Motor neuron (in vitro differentiated cells): ENCODE results near the gene COPS8. TPM values are rescaled to one million over a fixed set of nuclear protein-coding genes. Genes with fewer than 3 reads are reported as not detected.

Experiments
- ATAC-seq, 8 experiments: fragments of 200-7000 bp; cut with Tn5 transposase; replicated peaks in 6 of 8; 2 replicates each; pipeline ENCODE4 v1.8.0; 2021; ENCODE audit warnings: mild to moderate bottlenecking in 8 of 8, moderate library complexity in 8 of 8
- H3K27ac ChIP-seq, 2 donors: fragments of 250-450 bp; sonication (Bioruptor Pico); 2 replicates each; pipeline ENCODE4 v1.9.0; 2021; ENCODE audit warnings: antibody characterized with exemption in 2 of 2, mild to moderate bottlenecking in 2 of 2, moderate library complexity in 1 of 2
- H3K4me1 ChIP-seq, 2 donors: fragments of 250-450 bp; sonication (Bioruptor Pico); replicated peaks in 1 of 2; 2 replicates each; pipeline ENCODE4 v1.6.1; 2021; ENCODE audit warnings: antibody characterized with exemption in 2 of 2, mild to moderate bottlenecking in 2 of 2, moderate library complexity in 1 of 2
- H3K4me3 ChIP-seq, 5 donors: fragments of 250-450 bp; sonication (Bioruptor Pico); 2 replicates each; pipeline ENCODE4 v1.9.0; 2021; ENCODE audit warnings: antibody characterized with exemption in 5 of 5, mild to moderate bottlenecking in 5 of 5, moderate library complexity in 4 of 5
- WGBS, 10 experiments: fragments of 450-650 bp; shearing (Covaris generic); methylation state at CpG; one replicate each; pipeline ENCODE4 v1.0.0; 2022; 5-methylcytosine and 5-hydroxymethylcytosine counted together
- in situ Hi-C, 9 experiments: fragments of 400-800 bp; cut with MboI; loops; one replicate each; pipeline ENCODE4 v1.15.0; 2021; ENCODE audit warnings: low sequenced_read_pairs in 9 of 9, low pct_unique_long_range_greater_than_20kb in 2 of 9; ENCODE audit not compliant: unreplicated experiment in 9 of 9
- total RNA-seq, 8 experiments: library from RNA; unstranded; fragments of 300-600 nt; gene quantifications; 2 replicates each; pipeline versions ENCODE4 v1.2.3 to v1.2.4, GENCODE V29; 2022

COPS8 gene
- total RNA-seq, 8 experiments from 2014 or later: 52.3 to 122 (median 77.1) TPM

DNA sequence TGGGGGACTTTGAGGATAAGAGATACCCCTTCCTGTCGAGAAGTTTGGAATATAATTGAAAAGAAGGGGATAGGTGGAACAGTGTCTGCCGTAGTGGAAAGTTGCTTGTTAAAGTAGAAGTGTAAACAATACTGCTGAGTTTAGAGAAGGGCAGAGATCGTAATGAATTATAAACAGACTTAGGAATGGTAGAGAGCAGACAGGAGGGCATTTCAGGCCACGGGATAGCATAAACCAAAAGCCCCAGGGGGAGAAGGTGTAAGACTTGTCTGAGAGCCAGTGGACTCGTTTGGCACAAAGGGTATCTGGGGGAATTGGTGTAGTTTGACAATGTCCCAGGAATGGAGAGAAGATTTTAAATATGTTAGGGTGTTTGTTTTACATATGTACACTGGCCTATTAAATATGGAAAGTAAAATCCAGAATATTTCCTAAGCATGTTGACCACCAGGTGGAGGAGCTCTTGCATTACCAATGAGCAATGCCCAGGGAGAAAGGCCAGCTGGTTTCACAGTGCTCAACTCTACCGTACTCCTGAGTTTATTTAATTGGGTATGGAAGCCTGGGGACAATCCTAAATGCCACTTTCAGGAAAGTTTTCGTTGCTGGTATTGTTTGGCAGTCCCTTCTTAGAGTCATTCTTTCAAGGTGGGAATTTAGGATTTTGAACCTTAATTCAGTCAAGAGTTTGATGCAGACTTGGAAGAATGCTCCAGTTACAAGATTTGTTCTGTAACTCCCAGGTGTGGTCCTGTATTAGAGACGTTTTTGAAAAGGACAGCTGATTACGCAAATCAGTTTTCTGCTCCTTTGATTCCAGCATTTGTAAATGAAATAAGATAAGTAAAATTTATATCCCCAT, 7.5 kb downstream of the COPS8 start:
- Histone ChIP-seq H3K4me3 (no peak overlapping the region), H3K4me1 (peaks cover 0 to 6% of the 10 kb centered on the region in 2 donors), H3K27ac (no peak overlapping the region)
- WGBS, 10 experiments: 25 to 76% (median 61%) methylated on average over 3 to 9 of the region's 9 CpGs
- peak; percentile 24 to 94 (median 47) for ATAC-seq
- in situ Hi-C loops: loop anchor here in 1 of 9 experiments (25.0 kb wide), 1 partner anchor 319 kb away; the partner anchor contains the start of gene COL6A3

DNA sequence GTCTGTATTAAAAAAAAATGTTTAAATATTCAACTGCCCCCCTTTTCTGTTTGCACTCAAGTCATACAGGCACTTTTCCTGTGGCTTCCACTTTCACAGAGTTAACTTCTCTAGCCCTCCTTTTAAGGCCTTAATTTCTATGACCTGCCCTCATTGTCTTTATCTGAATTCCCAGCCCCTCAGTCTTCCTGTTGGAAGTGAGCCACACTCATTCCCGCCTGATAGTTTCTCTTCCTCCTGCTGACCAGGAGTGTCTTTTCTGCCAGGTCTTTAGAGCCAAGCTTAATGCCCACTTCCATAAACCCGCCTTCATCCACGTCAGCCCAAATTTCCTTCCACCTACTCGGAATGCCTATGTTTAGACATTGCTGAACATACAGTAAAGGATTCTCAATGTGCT, 10.5 kb downstream of the COPS8 start:
- Histone ChIP-seq H3K4me3 (no peak overlapping the region), H3K4me1 (peaks cover 0 to 6% of the 10 kb centered on the region in 2 donors), H3K27ac (no peak overlapping the region)
- in situ Hi-C loops: loop anchor here in 1 of 9 experiments (25.0 kb wide), 1 partner anchor 316 kb away; the partner anchor contains the start of gene COL6A3
- 40 to 100% (median 93%) methylated on average over 1 to 4 of the region's 4 CpGs; no CpG with 5 or more reads in 1 of the 10 experiments for WGBS, 10 experiments
- ATAC-seq: no peak

DNA sequence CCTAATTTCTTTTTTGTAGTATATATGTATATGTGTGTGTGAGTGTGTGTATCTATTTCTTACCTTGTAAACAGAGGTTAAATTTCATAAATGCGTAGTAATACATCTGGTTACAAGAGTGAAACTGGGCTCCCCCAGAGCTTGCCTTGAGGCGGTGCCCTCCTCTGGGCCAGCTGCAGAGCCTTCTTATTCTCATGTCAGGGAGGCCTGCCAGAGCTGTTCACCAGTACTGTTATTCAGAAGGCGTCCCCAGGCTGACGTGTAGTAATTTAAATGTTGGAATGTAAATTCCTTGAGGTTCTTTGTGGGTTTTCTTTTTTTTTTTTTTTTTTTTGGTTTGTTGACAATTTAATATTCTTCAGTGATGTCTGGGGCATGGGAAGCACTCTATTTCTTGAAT, 11.2 kb downstream of the COPS8 start:
- ATAC-seq: peak in 3 of 8 experiments; percentile 49 to 80 (median 49)

DNA sequence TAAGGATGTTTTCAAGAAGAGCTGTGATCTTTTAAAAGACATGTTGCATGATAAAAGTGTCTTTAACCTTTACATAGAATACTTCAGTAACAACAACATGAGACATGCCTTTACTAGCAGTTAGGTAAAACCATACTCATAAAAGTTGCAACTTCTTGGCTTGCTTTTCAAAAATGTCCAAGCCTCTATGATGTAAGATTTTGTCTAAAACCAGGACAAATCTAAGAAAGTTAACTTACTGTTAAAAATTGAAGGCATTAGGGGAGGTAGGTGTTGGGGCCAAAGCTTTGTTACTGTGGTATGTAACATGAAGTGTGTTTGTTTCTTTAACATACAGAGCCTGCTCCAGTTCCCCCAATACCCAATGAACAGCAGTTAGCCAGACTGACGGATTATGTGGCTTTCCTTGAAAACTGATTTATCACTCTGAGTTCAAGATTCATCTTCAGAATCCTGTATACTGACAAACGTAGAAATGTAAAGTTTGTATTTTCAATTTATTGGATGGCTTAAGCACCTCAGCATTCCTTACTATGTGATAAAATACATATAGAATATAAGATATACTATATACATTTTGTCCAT, 11.7 kb downstream of the COPS8 start:
- no peak overlapping the region for H3K4me3 ChIP-seq
- no peak for ATAC-seq
- WGBS, 10 experiments: 29 to 100% (median 97%) methylated on average over 1 to 2 of the region's 2 CpGs; no CpG with 5 or more reads in 2 of the 10 experiments
- H3K27ac ChIP-seq: no peak overlapping the region
- peaks cover 0 to 6% of the 10 kb centered on the region in 2 donors for H3K4me1 ChIP-seq
- in situ Hi-C loops: loop anchor here in 1 of 9 experiments (25.0 kb wide), 1 partner anchor 315 kb away; the partner anchor contains the start of gene COL6A3

More for the DNA sequence above, 11.2 kb downstream of the COPS8 start:
- no peak overlapping the region for H3K4me3 ChIP-seq
- 10 to 92% (median 70%) methylated on average over 2 to 4 of the region's 4 CpGs for WGBS, 10 experiments
- H3K4me1 ChIP-seq: peaks cover 0 to 6% of the 10 kb centered on the region in 2 donors
- H3K27ac ChIP-seq: no peak overlapping the region
- in situ Hi-C loops: loop anchor here in 1 of 9 experiments (25.0 kb wide), 1 partner anchor 315 kb away; the partner anchor contains the start of gene COL6A3

DNA sequence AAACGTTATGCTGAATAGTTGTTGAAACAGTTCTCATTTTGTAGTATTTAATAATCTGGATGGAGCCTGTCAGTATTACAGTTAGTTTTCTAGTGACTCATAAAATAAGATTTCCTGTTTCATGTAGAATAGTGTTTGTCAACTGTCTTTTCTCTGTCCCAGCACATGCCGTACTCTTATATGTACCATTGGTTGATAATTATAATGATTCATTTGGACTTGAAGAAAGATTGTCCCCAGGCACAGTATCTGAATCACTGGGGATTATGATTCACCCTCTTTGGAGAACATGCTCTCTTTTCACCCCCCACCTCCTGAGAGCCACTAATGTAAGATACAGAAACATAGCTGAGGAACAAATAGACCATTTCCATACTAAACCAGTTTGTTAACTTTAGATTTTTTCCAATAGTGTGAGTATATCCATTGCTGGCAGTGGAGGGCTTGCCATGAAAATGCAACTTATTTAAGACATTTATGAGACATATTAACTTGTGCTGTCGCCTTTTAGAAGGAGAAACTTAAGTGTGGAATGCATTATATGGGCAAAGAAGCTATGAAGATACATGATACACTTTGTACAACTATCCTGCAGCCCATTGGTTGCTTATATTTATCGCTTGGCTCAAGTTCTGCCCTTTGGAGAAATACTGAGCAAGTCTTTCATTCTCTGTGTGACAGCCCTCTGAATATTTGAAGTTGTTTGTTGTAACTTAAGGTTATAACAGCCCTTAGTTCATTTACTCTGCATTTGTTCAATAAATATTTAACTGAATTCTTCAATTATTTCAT, 12.4 kb downstream of the COPS8 start:
- 44 to 100% (median 88%) methylated on average over 2 to 4 of the region's 4 CpGs for WGBS, 10 experiments
- Histone ChIP-seq H3K4me3 (no peak overlapping the region), H3K27ac (no peak overlapping the region), H3K4me1 (peaks cover 0 to 4% of the 10 kb centered on the region in 2 donors)
- in situ Hi-C loops: loop anchor here in 1 of 9 experiments (25.0 kb wide), 1 partner anchor 314 kb away; the partner anchor contains the start of gene COL6A3
- peak in 2 of 8 experiments; percentile 51 to 71 for ATAC-seq

DNA sequence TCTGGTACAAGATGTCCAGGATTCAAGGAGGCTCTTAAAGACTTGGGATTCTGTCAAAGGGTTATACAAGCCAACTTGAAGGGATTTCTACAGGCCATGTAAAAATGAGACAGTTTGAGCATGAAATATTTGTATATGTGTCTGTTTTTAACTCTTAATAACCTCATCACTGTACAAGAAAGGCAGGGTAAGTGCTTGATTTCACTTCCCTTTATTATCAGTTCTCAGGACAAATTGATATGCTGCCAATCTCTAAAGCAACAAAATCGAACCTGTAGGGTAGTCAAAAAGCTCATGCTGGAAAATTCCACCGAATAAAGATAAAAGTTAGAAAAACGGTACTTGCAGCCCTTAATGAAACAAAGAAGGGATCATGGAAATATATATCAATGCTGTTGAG, 14.1 kb downstream of the COPS8 start:
- in situ Hi-C loops: loop anchor here in 2 of 9 experiments (25.0 kb wide), 2 partner anchors 312 to 462 kb away; partner anchors contain the start of genes COL6A3 (in 1 of the 2) and PRLH (in 1 of the 2)
- no peak overlapping the region for H3K4me3 ChIP-seq
- 38 to 100% (median 83%) methylated on average over 1 to 3 of the region's 3 CpGs; no CpG with 5 or more reads in 1 of the 10 experiments for WGBS, 10 experiments
- H3K27ac ChIP-seq: no peak overlapping the region
- no peak for ATAC-seq
- no peaks in the 10 kb centered on the region for H3K4me1 ChIP-seq

DNA sequence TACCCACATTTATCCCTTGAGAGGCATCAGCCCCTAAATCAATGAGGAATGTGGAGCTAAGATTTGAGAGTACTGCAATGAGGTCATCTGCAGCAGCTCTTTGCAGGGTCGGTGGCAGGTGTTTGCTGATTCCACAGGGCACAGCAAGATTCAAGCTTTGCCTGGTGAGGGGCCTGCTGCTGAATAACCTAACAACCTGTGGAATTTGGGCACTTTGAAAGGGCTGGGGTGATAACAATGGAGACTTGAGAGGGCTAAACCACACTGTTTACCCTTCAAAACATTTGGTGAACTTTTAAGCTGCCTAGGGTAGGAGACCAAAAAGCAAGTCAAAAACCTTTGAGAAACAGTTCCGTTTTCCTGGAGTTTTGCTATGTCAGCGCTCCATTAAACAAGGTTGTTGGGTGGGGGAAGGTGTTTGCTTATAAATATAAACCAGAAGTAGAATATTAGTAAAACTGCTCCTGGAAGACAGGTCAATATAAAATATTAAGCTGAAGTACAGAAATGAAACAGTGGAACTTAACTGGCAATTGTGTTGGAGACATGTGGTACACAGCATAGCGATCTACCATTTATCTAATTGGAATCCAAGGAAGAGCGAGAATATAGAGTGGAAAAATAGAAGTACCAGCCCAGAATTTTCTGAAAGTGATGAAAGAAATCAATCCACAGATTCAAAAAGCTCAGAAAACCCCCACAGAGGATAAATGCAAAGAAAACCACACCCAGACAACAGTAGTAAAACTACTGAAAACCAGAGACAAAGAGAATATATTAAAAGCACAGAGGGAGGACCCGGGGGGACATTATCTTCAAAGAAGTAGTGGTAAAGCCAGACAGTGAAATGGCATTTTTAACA, 15.7 kb downstream of the COPS8 start:
- ATAC-seq: peak in 1 of 8 experiments; percentile 76
- Histone ChIP-seq H3K4me1 (no peaks in the 10 kb centered on the region), H3K4me3 (no peak overlapping the region), H3K27ac (no peak overlapping the region)
- WGBS, 10 experiments: 70 to 100% (median 87%) methylated on average over 2 to 6 of the region's 6 CpGs
- in situ Hi-C loops: loop anchor here in 1 of 9 experiments (25.0 kb wide), 1 partner anchor 461 kb away; the partner anchor contains the start of gene PRLH

DNA sequence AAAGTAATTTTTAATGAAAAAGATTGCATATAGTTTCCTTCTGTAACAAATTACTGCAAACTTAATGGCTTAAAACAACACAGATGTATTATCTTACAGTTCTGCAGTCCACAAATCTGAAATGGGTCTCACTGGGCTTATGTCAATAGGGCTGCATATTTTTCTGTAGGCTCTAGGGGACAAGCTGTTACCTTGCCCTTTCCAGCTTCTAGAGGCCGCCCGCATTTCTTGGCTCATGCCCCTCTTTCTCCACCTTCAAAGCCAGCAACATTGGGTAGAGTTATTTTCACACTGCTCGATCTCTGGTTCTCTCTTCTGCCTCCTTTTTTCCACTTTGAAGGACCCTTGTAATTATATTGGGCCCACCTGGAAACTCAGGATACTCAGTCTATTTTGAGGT, 16.7 kb downstream of the COPS8 start:
- ATAC-seq: no peak
- Histone ChIP-seq H3K4me1 (no peaks in the 10 kb centered on the region), H3K27ac (no peak overlapping the region), H3K4me3 (no peak overlapping the region)
- in situ Hi-C loops: loop anchor here in 1 of 9 experiments (25.0 kb wide), 1 partner anchor 460 kb away; the partner anchor contains the start of gene PRLH
- whole genome bisulfite sequencing, 10 experiments: 60 to 100% (median 95%) methylated on average over 1 to 3 of the region's 3 CpGs; no CpG with 5 or more reads in 2 of the 10 experiments

DNA sequence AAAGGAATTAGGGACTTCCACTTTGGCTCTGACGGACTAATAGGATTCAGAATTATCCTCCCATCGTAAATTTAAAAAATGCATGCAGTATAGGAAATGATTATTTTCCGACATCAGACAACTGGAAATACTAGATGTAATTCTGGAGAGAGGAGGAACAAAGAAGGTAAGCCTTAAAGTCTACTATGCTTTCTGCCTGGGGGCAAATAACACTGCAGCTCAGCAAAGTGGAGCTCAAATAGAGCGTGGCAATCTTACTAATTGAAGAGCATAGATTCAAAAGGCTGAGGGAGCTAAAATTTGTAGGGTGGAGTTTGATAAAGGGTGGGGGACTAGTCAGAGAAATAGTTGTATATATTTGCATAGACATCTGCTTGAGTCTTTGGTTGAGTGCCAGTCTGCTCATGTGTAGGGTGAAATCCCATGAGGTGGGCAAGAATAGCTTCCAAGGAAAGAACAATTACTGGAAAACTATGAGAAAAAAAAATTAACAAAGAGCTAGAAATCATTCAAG, 23.8 kb downstream of the COPS8 start:
- in situ Hi-C loops: loop anchor here in 1 of 9 experiments (25.0 kb wide), 1 partner anchor 453 kb away; the partner anchor contains the start of gene PRLH
- H3K27ac ChIP-seq: no peak overlapping the region
- 0 to 100% (median 86%) methylated on average over 1 to 4 of the region's 4 CpGs for WGBS, 10 experiments
- peak in 3 of 8 experiments; percentile 39 to 82 (median 76) for ATAC-seq
- H3K4me3 ChIP-seq: no peak overlapping the region
- H3K4me1 ChIP-seq: no peaks in the 10 kb centered on the region

DNA sequence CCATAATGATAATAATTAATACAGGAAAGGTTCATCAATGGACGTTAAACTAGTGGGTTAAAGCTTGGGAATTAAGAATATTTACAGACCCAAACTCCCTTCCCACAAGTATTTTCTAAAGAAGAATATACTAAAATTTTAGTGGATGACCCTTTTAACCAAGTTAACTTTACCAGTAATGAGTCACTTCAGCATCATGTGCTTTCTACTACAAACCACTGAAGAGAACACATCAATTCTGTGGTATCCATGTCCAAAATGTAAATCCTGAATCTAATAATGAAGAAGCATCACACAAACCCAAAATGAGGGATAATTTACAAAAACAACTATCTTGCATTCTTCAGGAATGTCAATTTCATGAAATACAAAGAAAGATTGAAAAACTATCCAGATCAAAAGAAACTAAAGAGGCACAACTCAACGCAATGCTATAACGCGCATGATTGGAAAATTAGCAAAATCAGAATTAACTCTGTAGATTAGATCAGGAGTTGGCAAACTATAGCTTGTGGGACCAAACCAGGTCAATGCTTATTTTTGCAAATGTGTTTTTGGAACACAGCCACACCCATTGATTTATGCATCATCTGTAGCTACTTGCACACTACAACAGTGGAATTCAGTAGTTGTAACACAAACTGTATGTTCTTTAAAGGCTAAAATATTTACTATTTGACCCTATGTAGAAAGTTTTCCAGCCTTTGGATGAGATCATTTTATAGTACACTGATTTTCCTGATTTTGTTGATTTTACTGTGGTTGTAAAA, 27.5 kb downstream of the COPS8 start:
- in situ Hi-C loops: loop anchor here in 1 of 9 experiments (25.0 kb wide), 1 partner anchor 449 kb away; the partner anchor contains the start of gene PRLH
- WGBS, 10 experiments: 16 to 100% (median 91%) methylated on average over 1 to 4 of the region's 4 CpGs; no CpG with 5 or more reads in 1 of the 10 experiments

More for the DNA sequence above, 27.5 kb downstream of the COPS8 start:
- Histone ChIP-seq H3K27ac (no peak overlapping the region), H3K4me3 (no peak overlapping the region), H3K4me1 (no peaks in the 10 kb centered on the region)
- peak in 3 of 8 experiments; percentile 20 to 54 (median 33) for ATAC-seq
